GM12865 (cell line): ENCODE measurements around the gene ECE2.

Source experiments
- DNase-seq: peaks from one replicate; pipeline ENCODE4 v3.0.0; 2010; ENCODE audit warnings: low read depth
- H3K4me3 ChIP-seq: 2 replicates; pipeline ENCODE4 v1.5.1; 2011; ENCODE audit warnings: mild to moderate bottlenecking, low read depth, low read length, control low read depth
- TF ChIP-seq, protein P1 (sequence below): IDR thresholded peaks from 2 replicates; pipeline ENCODE4 v1.5.1; 2011; ENCODE audit warnings: low read length, control low read depth, low read depth, inconsistent platforms; ENCODE audit not compliant: insufficient read depth; ENCODE audit errors: missing control alignments

The ECE2 gene

DNA sequence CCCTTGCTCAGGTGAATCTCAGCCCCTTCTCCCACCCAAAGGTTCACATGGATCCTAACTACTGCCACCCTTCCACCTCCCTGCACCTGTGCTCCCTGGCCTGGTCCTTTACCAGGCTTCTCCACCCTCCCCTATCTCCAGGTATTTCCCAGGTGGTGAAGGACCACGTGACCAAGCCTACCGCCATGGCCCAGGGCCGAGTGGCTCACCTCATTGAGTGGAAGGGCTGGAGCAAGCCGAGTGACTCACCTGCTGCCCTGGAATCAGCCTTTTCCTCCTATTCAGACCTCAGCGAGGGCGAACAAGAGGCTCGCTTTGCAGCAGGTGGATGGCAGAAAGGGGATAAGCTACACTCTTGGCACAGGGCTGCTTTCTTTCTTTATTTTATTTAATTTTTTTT is 66.1 kb downstream of the ECE2 start:
- DNase-seq = no peak
- no peak overlapping the region for H3K4me3 ChIP-seq
- TF ChIP-seq, protein P1, sequence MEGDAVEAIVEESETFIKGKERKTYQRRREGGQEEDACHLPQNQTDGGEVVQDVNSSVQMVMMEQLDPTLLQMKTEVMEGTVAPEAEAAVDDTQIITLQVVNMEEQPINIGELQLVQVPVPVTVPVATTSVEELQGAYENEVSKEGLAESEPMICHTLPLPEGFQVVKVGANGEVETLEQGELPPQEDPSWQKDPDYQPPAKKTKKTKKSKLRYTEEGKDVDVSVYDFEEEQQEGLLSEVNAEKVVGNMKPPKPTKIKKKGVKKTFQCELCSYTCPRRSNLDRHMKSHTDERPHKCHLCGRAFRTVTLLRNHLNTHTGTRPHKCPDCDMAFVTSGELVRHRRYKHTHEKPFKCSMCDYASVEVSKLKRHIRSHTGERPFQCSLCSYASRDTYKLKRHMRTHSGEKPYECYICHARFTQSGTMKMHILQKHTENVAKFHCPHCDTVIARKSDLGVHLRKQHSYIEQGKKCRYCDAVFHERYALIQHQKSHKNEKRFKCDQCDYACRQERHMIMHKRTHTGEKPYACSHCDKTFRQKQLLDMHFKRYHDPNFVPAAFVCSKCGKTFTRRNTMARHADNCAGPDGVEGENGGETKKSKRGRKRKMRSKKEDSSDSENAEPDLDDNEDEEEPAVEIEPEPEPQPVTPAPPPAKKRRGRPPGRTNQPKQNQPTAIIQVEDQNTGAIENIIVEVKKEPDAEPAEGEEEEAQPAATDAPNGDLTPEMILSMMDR = no peak
